PC-3 (cell line): Measurements from ENCODE around the gene KRTAP10-4.

Experiments used
- EZH2 ChIP-seq: fragments of 300-600 bp; sonication (generic); IDR thresholded peaks from one replicate; pipeline ENCODE4 v1.6.1; 2017; ENCODE audit warnings: antibody characterized with exemption, mild to moderate bottlenecking, low read length; ENCODE audit not compliant: unreplicated experiment
- TF ChIP-seq, protein P1 (sequence below): fragments of 300-600 bp; sonication (generic); conservative IDR thresholded peaks from 2 replicates; pipeline ENCODE4 v1.5.1; 2017; ENCODE audit warnings: antibody characterized with exemption, low read depth, mild to moderate bottlenecking, low read length

DNA sequence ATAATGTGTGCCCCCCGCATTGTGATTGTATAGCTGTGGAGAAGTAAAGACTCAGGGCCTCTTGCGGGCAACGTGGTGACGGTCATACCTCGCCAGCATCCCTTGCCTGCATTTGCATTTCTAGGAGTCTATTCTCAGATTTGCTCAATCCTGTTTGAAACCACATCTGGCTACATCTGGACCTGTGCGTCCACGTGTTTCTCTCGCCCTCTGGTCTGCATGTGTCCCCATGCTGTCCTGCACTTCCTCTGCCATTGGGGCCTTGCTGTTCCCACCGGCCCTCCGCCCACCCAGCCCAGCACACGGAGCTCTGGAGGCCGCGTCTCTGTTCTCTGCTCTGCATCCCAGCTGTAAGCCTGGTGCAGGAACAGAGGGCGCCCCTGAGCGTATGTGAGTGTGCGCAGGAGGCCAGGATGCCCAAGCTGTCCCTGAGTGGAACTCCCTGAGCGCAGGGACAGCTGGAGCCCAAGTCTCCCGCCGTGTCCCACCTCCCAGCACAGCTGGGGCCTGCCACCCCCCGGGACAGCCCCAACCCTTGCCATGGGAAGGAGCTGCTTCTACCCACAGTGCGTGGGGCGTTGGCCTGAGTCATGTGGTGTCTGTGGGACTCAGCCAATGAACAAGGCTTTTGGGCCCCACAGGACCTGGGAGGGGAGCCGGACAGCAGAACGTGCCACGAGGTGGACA lies 23.9 kb upstream of the KRTAP10-4 start:
- TF ChIP-seq, protein P1, sequence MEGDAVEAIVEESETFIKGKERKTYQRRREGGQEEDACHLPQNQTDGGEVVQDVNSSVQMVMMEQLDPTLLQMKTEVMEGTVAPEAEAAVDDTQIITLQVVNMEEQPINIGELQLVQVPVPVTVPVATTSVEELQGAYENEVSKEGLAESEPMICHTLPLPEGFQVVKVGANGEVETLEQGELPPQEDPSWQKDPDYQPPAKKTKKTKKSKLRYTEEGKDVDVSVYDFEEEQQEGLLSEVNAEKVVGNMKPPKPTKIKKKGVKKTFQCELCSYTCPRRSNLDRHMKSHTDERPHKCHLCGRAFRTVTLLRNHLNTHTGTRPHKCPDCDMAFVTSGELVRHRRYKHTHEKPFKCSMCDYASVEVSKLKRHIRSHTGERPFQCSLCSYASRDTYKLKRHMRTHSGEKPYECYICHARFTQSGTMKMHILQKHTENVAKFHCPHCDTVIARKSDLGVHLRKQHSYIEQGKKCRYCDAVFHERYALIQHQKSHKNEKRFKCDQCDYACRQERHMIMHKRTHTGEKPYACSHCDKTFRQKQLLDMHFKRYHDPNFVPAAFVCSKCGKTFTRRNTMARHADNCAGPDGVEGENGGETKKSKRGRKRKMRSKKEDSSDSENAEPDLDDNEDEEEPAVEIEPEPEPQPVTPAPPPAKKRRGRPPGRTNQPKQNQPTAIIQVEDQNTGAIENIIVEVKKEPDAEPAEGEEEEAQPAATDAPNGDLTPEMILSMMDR: no peak
- no peak for TF ChIP-seq EZH2
